GM19455 (cell line): ENCODE results near the gene ASCL1.

Experiments
- ATAC-seq: cut with Tn5 transposase; IDR thresholded peaks from one replicate; pipeline ENCODE4 v1.9.1; 2021; ENCODE audit not compliant: unreplicated experiment

The ASCL1 gene

DNA sequence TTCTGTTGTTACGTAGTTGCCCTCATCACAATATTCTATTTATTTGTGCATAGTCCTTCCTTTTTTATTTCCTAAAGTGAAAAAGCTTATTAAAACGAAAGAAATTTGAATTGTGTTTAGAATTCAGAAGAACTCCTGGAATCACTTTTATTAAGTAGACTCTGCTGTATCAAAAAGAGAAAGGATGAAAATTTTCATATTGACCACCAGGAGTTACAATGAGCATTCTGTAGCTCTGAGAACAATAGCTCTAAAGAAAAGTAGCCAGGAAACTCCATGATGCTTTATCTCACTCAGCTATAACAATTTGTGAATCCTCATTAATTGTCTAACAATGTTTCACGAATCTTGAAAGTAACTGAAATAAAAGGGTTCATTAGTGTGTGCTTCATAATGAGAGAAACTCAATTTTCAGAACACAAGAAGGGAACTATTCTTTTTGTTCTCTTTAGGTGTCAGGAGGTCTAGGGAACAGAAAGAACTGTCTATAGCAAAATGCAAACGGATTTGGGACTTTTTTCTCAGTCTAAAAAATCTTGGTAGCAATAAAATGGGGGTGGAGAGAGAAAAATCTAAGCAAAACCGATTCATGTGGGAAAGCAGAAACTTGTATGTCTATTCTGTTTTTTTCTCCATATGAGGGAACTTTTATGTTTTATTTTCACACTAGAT lies 19.3 kb downstream of the ASCL1 start:
- ATAC-seq: no peak

GRCh38 chr12:102977945-102978706 lies 20.7 kb downstream of the ASCL1 start:
- ATAC-seq: no peak

DNA sequence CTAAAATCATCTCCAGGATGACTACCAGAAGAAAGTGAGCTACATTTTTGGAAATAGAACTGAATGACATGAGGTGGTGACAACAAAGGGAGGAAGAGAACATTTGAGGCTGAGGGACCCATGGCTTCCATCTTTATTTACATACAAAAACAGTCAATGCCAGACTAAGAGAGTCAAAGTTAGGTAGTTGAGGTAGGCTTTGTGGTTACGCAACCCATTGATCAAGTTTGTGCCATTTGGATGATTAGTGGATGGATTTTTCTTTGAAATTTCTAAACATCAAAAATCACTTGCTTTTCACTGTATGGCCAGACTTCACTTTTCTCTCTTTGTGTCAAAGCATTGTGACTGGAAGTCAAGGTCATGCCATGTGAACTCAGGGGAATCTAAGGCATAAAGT lies 22.9 kb downstream of the ASCL1 start:
- ATAC-seq: no peak

- ATAC-seq: no peak
These were observed 32.9 kb downstream of the ASCL1 start for GRCh38 chr12:102990419-102990818.

DNA sequence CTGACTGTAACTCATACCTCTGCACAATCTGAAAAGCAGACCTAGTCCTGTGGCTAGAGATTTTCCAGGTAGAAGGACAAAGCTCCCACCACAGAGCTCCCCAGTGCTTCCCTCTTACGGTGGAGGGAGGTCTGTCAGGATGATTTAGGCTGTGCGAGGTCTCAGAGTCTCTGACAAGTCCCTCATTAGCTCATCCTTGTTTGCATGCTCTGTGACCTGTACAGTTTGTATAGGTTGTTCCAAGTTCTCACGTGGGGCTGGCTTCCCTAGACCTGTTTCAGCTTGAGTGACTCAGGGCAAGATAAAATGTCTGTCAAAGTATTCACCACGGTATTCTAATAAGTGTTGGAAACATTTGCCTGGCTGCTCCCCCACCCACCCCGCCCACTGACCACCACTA lies 34.8 kb downstream of the ASCL1 start:
- no peak for ATAC-seq

DNA sequence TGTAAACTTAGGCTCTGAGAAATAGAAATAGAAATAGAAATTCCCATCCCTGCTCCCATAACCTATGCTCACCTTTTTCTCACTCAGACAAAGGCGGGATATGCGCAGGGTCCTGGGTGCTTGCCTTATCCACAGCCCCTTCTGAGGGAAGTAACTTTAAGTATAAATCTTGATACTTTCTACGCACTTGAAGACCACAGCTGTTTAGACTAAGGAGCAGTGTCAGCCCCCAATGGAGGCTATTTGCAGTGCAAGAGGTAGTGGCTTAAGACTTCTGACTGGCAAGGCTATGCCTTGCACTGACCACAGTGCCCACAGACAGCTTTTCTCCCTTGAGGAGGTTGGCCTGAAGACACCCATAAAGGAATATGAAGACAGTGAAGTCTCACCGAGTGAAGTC lies 35.2 kb downstream of the ASCL1 start:
- no peak for ATAC-seq

DNA sequence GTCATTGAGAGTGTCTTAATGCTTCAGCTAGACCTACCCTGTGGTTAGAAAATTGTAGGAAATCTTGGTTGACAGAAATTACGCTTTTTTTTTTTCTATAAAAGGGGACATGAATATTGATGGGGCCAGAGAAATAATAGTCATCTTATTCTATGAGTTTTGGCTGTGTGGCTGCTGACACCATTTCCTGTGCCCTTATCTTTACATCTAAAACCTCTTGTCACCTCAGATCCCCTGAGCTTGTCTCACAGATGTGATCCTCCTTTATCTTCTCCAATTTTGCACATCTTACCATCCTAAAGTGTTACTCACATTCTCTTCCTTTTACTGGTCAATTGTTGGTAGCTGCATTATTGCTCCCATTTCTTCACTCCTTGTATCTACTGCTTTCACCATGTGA lies 36.1 kb downstream of the ASCL1 start:
- no peak for ATAC-seq

DNA sequence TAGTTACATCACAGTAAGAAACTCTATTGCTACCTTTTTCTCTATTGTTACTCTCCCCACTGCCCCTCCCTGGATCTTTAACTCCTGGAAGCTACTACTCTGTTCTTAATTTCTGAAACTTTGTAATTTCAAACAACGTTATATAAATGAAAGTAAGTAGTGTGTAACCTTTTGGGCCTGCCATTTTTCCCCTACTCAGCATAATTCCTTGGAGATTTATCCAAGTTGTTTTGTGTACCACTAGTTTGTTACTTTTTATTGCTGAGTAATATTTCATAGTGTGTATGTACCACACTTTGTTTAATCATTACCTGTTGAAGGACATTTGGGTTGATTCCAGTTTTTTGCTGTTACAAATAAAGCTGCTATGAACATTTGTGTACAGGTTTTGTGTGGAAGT lies 37.9 kb downstream of the ASCL1 start:
- no peak for ATAC-seq
